ENCODE measurements around the gene RAP1B. TPM values are rescaled to one million over a fixed set of nuclear protein-coding genes. Genes with fewer than 3 reads are reported as not detected.

The RAP1B gene
- total and polyA plus RNA-seq, 9 of the 15 experiments (the other 6 are each of a cell fraction or from before 2014, with no cell fraction given), result 107 to 309 (median 170) TPM

DNA sequence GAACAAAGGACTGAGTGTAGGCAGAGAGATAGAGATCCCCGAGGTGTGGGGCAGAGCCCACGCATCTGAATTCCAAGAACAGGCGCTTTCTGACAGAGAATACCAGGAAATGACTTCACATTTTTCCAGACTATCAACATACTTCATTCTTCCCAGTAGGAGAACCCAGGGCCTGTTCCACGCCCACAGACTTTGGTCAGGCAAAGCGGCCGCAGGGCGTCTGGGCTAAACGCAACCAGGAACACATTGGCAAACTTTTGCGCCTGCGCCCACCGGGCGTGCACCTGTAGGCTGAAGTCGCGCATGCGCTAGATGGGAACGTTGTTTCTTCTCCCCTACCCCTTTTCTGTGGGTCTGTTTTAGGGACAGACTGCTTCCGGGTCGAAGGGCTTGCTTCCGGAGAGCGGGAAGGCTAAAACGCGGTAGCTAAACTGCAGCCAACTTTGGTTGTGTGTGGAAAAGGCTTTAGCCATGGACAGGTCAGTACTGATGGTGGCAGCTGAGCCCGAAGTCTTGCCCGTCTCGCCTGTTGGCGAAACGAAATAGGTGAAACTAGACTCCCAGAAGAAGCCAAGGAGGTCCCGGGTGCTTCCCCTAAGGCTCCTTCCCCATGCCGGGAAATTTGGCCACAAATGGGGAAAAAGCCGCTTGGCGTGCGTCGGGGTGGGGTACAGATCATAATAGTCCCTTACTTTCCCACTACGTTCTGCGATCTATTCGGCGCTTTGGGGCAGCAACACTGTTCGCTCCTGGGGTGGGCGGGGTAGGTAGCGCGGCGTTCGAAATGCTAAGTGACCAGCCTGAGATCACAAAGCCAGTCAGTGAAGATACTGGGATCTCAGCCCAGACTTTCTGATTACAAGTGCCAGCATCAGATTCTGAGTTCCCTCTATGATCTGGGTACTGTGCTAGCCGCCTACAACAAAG lies 76.2 kb downstream of the RAP1B start, which contains the start of gene NUP107 (continued):
- TF ChIP-seq FOXK1 (CRISPR knock-in tag; IDR thresholded peaks at IDR 0.05; ENCODE audit: borderline replicate concordance) (peak; percentile 67; the same call in 1 of the 2 replicates), NR1H2 (CRISPR knock-in tag; IDR thresholded peaks at IDR 0.05) (no peak), CSDE1 (IDR thresholded peaks at IDR 0.05) (no peak), HDAC3 (IDR thresholded peaks at IDR 0.05; ENCODE audit: borderline replicate concordance, partially characterized antibody) (peak; percentile 80), NFIC (IDR thresholded peaks at IDR 0.05) (peak; percentile 52), RB1 (IDR thresholded peaks at IDR 0.05; ENCODE audit: low read depth) (peak; percentile 92), ZNF584 (CRISPR knock-in tag; IDR thresholded peaks at IDR 0.05; ENCODE audit: low read depth) (no peak), OTX1 (CRISPR knock-in tag; IDR thresholded peaks at IDR 0.05) (no peak; the same call in 1 of the 2 replicates), PML (IDR thresholded peaks at IDR 0.05; ENCODE audit: low read length) (peak; percentile 83)
- TF ChIP-seq, protein P1, sequence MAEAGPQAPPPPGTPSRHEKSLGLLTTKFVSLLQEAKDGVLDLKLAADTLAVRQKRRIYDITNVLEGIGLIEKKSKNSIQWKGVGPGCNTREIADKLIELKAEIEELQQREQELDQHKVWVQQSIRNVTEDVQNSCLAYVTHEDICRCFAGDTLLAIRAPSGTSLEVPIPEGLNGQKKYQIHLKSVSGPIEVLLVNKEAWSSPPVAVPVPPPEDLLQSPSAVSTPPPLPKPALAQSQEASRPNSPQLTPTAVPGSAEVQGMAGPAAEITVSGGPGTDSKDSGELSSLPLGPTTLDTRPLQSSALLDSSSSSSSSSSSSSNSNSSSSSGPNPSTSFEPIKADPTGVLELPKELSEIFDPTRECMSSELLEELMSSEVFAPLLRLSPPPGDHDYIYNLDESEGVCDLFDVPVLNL (CRISPR knock-in tag; IDR thresholded peaks at IDR 0.05; ENCODE audit: low read depth), result peak; percentile 88; the same call in 1 of the 2 replicates
- TF ChIP-seq, protein P2, sequence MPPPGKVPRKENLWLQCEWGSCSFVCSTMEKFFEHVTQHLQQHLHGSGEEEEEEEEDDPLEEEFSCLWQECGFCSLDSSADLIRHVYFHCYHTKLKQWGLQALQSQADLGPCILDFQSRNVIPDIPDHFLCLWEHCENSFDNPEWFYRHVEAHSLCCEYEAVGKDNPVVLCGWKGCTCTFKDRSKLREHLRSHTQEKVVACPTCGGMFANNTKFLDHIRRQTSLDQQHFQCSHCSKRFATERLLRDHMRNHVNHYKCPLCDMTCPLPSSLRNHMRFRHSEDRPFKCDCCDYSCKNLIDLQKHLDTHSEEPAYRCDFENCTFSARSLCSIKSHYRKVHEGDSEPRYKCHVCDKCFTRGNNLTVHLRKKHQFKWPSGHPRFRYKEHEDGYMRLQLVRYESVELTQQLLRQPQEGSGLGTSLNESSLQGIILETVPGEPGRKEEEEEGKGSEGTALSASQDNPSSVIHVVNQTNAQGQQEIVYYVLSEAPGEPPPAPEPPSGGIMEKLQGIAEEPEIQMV (tag; conservative IDR thresholded peaks at IDR 0.05; ENCODE audit: low read depth), result no peak
- TF ChIP-seq, protein P3, sequence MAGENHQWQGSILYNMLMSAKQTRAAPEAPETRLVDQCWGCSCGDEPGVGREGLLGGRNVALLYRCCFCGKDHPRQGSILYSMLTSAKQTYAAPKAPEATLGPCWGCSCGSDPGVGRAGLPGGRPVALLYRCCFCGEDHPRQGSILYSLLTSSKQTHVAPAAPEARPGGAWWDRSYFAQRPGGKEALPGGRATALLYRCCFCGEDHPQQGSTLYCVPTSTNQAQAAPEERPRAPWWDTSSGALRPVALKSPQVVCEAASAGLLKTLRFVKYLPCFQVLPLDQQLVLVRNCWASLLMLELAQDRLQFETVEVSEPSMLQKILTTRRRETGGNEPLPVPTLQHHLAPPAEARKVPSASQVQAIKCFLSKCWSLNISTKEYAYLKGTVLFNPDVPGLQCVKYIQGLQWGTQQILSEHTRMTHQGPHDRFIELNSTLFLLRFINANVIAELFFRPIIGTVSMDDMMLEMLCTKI (IDR thresholded peaks at IDR 0.05; ENCODE audit: partially characterized antibody), result no peak
- TF ChIP-seq, protein P4, sequence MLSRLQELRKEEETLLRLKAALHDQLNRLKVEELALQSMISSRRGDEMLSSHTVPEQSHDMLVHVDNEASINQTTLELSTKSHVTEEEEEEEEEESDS (CRISPR knock-in tag; IDR thresholded peaks at IDR 0.05), result no peak
- TF ChIP-seq, protein P5, sequence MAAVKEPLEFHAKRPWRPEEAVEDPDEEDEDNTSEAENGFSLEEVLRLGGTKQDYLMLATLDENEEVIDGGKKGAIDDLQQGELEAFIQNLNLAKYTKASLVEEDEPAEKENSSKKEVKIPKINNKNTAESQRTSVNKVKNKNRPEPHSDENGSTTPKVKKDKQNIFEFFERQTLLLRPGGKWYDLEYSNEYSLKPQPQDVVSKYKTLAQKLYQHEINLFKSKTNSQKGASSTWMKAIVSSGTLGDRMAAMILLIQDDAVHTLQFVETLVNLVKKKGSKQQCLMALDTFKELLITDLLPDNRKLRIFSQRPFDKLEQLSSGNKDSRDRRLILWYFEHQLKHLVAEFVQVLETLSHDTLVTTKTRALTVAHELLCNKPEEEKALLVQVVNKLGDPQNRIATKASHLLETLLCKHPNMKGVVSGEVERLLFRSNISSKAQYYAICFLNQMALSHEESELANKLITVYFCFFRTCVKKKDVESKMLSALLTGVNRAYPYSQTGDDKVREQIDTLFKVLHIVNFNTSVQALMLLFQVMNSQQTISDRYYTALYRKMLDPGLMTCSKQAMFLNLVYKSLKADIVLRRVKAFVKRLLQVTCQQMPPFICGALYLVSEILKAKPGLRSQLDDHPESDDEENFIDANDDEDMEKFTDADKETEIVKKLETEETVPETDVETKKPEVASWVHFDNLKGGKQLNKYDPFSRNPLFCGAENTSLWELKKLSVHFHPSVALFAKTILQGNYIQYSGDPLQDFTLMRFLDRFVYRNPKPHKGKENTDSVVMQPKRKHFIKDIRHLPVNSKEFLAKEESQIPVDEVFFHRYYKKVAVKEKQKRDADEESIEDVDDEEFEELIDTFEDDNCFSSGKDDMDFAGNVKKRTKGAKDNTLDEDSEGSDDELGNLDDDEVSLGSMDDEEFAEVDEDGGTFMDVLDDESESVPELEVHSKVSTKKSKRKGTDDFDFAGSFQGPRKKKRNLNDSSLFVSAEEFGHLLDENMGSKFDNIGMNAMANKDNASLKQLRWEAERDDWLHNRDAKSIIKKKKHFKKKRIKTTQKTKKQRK (IDR thresholded peaks at IDR 0.05; ENCODE audit: borderline replicate concordance, low read depth, low read length), result no peak

Measured in K562 (cell line).